ENCODE data around the gene ACTA2.
"Not testable (repeated sequence)": the region's sequence is repeated elsewhere in the genome, so short reads cannot be mapped to it uniquely, and the experiment has no call there.

ACTA2 gene

DNA sequence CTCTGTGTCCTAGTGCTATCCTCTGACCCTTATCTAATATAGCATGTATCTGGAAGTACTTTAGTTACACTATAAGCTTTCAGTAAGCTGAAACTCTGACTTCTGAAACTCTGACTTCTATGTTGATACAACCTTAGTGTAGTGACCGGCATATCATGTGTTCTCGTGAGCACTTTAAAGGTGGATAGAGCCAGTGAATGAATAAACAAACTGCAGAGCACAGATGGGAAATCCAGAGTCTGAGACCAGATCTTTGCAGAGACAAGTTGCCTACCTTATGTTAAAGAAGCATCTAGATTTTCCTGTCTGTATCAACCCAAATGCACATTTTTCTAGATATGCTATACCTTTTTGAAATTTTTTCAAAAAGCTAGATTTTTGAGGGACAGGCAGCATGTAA is 3.5 kb downstream of the ACTA2 start:
- no peak for DNase-seq

DNA sequence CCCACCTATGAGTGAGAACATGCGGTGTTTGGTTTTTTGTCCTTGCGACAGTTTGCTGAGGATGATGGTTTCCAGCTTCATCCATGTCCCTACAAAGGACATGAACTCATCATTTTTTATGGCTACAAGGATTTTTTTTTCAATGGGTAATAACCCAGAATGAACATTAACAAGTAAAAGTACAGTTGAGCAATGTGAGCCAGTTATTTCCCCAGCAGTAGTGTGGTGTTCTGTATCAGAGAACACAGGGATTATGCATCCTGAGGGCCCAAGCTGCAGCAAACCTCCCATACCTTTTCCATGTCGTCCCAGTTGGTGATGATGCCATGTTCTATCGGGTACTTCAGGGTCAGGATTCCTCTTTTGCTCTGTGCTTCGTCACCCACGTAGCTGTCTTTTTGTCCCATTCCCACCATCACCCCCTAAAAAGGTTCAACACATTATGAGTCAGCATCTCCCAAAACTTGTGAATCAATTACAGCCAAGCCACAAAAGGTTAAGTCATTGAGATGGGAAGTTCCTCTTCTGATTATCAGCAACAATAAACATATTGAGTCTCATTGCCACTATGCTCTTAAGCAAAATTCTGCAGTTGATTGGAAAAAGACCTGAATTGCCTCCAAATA is 5.5 kb downstream of the ACTA2 start:
- no peak for DNase-seq

DNA sequence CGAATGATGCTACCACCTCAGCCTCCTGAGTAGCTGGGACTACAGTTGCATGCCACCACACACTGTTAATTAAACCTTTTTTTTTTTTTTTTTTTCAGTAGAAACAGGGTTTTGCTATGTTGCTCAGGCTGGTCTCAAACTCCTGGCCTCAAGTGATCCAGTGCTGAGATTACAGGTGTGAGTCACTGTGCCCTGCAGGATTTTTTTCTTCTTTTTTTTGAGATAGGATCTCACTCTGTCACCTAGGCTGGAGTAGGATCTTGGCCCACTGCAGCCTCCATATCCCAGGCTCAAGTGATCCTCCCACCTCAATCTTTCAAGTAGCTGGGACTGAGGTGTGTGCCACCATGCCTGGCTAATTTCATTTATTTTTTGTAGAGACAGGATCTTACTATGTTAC is 6.4 kb downstream of the ACTA2 start:
- DNase-seq: no peak

DNA sequence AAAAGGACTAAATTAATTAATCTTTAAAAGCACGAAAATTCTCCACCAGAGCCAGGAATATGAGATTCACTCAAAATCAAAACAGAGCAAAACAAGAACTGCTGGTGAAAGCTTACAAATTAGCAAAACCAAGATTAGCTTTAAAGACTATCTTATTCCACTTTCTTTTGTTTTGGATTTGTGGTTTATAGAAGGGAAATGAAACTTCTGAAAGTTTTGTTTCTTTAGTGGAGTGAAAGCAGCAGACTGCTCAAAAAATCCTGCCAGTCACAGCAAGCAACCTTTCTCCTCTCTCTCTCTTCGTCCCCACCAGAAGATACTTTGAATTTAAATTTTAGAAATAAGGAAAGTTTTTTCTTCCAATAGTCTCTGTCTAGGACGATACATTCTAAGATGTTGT is 7.8 kb downstream of the ACTA2 start:
- no peak for DNase-seq

DNA sequence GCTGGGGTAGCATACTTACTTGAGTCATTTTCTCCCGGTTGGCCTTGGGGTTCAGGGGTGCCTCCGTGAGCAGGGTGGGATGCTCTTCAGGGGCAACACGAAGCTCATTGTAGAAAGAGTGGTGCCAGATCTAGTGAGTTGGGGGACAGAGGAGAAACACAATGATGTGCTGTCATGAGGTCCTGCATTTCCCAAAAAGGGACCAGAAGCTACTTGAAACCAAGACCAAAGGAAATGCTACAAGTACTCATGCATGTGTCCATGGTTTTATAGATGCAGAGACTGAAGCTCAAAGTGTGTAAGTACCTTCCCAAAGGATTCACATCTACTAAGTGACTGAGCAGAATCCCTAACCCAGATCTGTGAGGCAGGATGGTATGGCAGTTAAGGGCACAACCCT is 8.8 kb downstream of the ACTA2 start:
- DNase-seq: no peak

DNA sequence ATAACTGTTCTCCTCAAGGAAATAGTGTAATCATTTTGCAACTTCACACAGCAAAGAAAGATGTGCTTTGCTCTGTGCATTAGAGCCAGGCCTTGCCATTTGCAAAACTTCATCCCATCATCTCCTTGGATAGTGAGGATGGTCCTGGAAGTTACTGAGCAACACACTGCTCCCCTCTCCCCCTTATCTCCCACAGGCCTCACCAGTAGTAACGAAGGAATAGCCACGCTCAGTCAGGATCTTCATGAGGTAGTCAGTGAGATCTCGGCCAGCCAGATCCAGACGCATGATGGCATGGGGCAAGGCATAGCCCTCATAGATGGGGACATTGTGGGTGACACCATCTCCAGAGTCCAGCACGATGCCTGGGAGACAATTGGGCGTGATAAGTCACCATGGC is 11.5 kb downstream of the ACTA2 start:
- DNase-seq: no peak

DNA sequence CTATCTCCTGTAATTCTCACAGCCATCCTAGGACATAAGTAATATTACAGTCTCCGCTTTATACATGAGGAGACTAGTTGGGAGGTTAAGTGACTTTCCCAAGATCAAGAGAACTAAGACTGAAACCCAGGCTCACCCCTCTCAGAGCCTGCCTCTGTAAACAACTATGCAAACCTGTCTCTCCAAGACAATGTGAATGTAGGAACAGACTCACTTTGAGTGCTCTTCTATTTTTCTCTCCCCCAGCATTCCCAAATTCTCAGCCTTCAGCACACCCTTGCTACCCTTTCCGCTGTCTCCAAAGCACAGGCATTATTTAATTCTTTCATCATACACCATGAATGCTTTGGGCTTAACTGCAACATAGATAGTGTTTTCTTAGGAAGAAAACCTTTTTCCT is 13.6 kb downstream of the ACTA2 start:
- no peak for DNase-seq

DNA sequence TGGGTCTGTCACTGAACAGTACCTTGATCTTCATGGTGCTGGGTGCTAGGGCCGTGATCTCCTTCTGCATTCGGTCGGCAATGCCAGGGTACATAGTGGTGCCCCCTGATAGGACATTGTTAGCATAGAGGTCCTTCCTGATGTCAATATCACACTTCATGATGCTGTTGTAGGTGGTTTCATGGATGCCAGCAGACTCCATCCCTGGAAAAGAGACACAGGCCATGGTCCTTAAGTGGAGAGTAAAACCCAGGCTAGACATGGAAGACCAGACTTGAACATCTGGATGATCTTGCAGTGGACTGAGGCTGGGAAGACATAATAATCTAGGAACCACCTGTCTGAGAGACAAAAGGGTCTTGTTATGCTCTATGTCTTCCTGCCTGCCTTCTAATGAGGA is 14.5 kb downstream of the ACTA2 start:
- DNase-seq: no peak

DNA sequence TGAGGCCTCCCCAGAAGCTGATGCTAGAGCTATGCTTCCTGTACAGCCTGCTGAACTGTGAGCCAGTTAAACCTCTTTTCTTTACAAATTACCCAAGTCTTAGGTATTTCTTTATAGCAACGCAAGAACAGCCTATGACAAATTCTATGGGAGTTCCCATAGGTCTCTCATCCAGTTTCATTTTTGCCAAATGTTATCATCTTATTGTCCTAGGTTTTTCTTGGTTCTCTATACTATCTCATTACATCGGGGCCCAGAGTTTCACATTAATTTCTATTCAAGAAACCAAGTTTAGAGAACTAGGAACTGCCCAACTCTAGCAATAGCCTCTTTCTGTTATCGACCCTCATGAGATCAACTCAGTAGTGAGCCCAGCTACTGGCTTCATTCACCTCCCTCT is 15.9 kb downstream of the ACTA2 start:
- DNase-seq: no peak

DNA sequence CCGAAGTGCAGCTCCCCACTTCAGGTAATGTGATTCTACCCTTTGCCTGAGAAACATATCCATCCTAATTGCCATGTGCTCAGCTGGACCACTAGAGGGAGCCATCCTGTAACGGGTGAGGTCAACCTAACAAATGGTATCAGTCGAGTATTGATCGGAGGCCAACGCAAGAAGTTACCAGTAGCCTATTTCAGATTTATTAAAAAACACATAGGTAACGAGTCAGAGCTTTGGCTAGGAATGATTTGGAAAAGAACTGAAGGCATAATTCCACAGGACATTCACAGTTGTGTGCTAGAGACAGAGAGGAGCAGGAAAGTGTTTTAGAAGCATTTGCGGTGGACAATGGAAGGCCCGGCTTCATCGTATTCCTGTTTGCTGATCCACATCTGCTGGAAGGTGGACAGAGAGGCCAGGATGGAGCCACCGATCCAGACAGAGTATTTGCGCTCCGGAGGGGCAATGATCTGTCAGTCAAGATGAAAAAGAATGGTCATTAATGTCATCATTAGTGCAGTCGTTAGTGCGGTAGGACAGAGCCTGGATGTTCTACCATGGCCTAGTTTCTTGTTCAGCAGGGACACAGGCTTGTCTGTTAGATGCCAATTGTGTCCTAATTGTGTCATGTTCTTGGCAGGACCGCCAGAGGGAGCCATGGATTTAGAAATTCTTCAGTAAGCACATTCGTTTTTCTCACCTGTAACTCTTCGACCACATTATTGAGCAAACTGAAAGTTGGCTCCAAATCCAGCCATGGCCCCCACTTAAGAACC is 17.5 kb downstream of the ACTA2 start:
- DNase-seq: peak; percentile 62 to 82

DNA sequence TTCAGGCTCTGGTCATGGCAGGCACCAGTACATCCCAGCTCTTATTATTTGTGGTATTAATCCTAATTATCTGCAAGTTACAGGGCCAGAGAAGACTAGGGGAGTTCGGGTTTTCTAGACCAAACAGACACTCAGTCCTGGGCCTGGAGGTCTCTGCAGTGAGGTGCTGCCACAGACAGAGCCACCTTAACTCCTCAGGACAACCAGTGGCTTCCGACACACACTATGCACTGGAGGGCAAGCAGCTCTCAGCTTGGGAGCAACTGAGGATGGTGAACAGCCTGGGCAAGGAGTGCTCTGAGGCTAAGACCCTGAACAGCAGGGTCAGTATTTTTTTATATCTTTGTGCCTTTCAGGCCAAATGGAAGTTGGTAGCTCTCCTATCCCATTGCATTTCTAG is 19.0 kb downstream of the ACTA2 start:
- DNase-seq: no peak

DNA sequence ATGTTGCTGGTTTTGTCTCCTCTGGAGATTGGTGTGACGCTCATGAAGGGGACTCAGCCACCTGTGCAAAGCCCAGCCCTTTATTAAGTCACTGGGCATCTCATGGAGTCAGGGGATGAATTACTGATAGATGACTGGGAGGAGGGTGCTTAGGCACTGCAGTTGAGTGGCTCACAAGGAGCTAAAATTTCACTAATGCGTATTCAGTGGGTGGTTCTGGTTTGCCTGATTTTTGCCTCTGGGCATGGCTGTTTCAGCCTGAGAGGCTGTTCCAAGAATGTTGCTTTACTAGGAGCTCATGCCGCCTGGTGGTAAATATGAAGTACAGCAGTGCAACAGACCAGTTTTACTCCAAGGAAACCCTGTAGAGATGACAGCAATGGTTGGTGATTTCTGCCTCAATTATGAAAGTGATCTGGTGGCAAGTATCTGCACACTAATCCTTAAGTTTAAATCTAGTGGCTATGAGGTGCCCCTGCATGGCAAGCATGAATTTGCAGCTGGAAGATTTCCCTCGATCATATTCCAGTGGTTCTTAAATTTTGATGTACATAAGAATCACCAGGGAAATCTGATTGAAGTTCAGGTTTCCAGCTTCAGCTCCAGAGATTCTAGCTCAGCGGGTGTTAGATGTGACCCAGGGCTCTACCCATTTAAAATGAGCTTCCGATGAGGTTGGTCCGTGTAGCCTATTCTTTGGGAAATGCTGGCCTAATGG is 19.9 kb downstream of the ACTA2 start:
- DNase-seq: peak; percentile 19 to 87

DNA sequence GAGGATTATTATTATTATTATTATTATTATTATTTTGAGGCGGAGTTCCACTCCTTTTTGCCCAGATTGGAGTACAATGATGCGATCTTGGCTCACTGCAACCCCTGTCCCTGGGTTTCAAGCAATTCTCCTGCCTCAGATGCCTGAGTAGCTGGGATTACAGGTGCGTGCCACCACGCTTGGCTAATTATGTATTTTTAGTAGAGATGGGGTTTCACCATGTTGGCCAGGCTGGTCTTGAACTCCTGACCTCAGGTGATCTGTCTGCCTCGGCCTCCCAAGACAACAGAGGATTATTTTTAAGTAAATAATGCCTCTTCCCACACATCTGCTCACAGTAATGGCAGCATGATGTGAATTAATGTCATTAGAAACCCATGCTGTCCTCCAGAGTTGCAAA is 20.5 kb downstream of the ACTA2 start:
- not testable (repeated sequence) for DNase-seq

DNA sequence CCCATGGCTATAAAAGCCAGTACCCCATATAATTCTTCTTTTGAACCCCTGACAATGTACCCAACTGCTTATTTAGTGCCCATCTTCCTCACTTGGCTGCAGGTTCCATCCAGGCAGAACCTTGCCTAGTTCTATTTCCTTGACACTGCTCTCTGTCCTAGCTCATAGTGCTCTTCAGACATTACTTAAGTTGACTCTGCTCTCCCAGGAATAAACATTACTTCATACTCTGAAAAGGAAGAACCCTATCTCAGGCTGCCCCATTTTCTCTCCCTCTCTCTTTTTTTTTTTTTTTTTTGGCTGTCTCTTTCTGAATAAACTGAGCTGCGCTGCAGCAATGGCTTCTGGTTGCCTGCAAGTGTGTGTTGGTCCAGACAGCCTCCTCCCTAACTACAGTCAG is 21.0 kb downstream of the ACTA2 start:
- DNase-seq: no peak

DNA sequence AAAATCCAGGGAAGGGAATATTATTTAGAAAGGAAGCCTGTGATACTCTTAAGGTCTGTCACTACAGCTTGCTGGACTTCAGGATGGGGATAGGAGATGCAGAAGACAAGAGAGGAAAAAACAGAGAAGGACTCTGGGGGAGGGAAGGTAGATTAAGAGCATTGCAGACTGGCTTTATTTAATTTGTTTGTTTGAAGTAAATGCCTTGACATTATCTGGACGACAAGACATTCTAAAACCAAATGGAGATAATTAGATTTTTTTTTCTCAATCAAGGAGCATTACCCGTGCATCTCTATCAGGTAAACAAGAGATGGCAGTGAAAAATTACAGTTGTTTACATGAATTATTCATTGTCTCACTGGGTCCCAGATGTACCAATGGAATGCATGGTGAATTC is 24.3 kb downstream of the ACTA2 start:
- no peak for DNase-seq

DNA sequence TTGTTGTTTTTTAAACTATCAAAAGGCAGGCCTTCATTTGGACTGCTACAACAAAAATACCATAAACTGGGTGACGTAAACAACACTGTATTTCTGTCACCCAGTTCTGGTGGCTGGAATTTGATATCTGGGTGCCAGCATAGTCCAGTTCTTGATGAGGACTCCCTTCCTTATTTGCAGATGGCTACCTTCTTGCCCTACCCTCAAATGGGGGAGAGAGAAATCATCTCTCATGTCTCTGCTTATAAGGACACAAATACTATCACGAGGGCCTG is 25.2 kb downstream of the ACTA2 start:
- no peak for DNase-seq

DNA sequence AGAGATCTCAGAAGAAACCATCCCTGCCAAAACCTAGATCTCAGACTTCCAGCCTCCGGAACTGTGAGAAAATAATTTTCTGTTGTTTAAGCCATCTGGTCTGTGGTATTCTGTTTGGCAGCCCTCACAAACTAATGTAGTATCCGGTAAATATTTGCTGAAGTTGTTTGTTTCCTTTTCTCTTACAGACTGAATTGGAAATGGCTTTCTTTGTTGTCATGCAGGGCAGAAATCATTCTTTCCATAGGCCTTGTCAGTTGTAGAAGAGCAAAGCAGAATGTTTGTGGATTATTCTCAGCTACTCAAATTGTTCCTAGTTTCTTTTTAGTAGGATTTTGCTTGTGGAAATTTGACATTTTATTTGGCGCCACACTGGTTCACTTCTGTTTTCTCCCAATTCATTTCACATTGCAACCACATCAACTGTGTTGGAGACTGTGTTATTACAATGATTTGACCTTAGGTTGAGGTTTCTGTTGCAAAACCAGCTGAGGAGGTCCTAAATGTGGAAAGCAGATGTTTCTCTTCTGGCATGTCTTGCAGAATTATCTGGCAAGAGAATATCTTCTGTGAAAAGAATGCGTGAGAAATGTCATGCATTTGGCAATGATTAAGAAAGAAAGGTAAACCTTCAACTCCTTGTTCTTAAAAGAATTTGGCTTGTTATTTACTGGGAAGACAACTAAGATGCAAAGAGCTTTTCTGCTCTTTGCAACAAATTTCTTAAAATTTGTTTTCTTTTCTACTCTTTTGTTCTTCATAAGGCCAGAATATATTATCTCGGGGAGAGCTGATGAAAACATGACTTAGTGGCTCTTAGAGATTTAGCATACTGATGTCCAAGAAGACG is 25.8 kb downstream of the ACTA2 start:
- no peak for DNase-seq

DNA sequence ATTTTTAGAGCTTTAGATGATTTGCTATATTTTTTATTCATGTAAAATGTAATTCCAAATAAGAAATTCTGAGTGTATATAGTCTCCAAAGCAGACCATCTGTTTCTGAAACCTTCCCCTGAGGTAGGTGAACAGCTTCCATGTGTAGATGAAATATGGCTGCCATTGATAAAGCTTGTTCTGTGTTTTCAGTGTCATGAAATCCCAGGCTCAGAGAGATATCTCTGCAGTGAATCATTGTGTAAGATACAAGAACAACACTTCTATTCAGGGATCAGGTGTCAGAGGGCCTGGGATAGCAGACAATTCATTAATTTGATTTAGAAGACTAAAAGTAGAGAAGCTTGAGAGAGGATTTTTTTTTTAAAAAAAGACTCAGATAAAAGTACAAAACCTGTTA is 29.1 kb downstream of the ACTA2 start:
- peak in 1 of 2 donors; percentile 10 for DNase-seq

DNA sequence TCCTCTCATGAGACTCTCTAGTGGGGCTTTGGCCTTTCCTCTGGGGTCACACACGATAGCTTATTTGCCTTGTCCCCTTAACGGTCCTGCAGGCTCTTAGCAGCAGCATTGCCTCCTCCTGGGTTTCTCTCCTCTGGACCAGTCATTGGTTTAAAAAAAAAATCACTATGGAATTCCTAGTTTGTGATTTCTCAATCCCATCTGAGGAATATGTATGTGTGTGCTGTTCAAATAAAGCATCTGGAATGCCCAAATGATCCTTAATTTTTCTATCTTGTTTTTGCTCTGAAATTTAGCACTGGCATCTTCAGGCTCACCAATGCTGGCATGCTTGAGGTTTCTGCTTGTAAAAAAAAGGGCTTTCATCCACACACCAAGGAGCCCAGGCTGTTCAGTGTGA is 30.5 kb downstream of the ACTA2 start:
- DNase-seq: no peak

DNA sequence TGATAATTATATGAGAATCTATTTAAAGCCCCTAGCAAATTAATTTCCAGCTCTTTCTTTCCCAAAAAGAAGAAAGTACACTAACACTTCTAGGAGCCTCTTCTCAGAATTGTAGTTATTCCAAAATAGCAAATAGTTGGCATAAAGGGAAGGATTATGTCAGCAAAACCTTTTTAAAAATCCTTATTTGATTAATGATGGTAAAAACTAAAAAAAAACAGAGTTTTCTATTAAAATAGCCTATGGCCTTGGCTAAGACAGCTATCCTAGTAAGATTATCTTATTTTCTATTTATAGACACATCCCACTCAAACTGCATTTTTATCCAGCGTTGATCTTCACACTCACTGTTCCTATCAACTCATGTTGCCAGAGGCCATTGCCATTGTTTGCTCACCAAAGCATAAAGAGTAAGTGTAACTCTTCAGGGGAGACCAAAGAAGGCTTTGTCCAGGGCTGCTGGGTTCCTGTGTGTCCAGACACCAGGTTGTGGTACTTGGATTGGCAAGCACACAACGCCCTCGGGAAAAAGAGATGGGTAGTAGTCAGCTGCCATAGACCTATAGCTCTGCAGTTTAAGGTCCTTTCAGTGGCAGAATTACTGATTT is 31.5 kb downstream of the ACTA2 start:
- DNase-seq: no peak

DNA sequence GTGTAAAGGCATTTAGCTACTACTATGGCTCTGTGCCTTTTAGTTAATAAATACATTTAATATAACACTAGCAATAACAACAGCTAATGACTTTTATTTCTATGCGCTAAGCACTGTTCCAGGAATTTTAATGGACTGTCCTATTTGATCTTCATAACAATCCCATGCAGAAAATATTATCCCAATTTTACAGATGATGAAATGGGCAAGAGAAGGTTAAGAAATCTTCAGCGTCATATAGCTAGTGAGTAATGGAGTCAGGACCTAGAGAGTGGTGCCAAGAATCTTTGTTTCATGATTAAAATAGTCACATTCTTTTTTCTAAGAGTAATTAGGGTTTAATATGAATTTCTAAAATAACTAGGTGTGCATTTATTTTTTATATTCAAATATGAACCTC is 32.4 kb downstream of the ACTA2 start:
- DNase-seq: no peak

DNA sequence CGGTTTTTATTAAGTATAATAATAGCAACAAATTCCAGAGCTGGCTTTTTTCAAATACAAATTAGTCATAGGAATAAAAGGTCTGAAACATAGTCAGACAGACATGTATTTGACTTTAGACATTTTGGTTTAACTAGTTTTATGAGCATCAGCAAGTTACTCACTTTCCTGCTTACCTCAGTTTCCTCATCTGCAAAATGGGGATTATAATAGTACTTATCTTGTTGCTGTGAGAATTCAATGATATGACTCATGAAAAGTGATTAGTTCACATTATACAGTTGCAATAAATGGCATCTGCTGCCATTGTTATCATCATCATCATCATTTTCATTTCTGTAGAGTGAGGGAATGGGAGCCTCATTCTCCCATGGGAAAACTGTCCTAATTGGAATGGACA is 33.5 kb downstream of the ACTA2 start:
- DNase-seq: no peak

Data from hippocampal formation (tissue), 2 donors.